Ovary (tissue), 9 donors: Measurements from ENCODE around the gene TRAM2. TPM values are rescaled to one million over a fixed set of nuclear protein-coding genes. Genes with fewer than 3 reads are reported as not detected.

ENCODE experiments used
- DNase-seq, 5 donors: peaks; one replicate each; pipeline ENCODE4 v3.0.0-alpha.2; 2019 to 2020
- H3K27ac ChIP-seq, 2 donors: fragments of 200-600 bp; one replicate each; pipeline versions ENCODE4 v1.5.1 to v1.8.0; 2019 to 2022
- H3K27me3 ChIP-seq: fragments of 200-600 bp; one replicate; pipeline ENCODE4 v1.8.0; 2022
- H3K36me3 ChIP-seq: fragments of 200-600 bp; sonication (generic); one replicate; pipeline ENCODE4 v1.5.1; 2019
- H3K4me1 ChIP-seq: one replicate; pipeline ENCODE4 v1.8.1; 2013; ENCODE audit warnings: mild to moderate bottlenecking, moderate library complexity; ENCODE audit not compliant: insufficient read depth
- H3K4me3 ChIP-seq: fragments of 200-600 bp; sonication (generic); one replicate; pipeline ENCODE4 v1.5.1; 2017
- H3K9me3 ChIP-seq, 2 donors: fragments of 200-600 bp in 1 of 2; sonication (generic) in 1 of 2; one replicate each; pipeline versions ENCODE4 v1.5.1 to v1.8.1; 2013 to 2019; ENCODE audit warnings: mild to moderate bottlenecking in 1 of 2, moderate library complexity in 1 of 2
- CTCF ChIP-seq, 3 donors: fragments of 450-650 bp in 2 of 3; fragments of 200-600 bp in 1 of 3; IDR thresholded peaks; one replicate each; pipeline versions ENCODE4 v1.5.1 to v1.8.0; 2016 to 2022; ENCODE audit warnings: antibody characterized with exemption in 3 of 3, mild to moderate bottlenecking in 1 of 3
- EP300 ChIP-seq: sonication (generic); formaldehyde crosslinking; IDR thresholded peaks from one replicate; pipeline ENCODE4 v1.6.1; 2017; ENCODE audit warnings: antibody characterized with exemption
- POLR2A ChIP-seq: fragments of 450-650 bp; IDR thresholded peaks from one replicate; pipeline ENCODE4 v1.6.1; 2017; ENCODE audit warnings: antibody characterized with exemption, mild to moderate bottlenecking, moderate library complexity
- WGBS, 3 donors: extraction: QIAGEN DNeasy Blood & Tissue Kit in 1 of 3; methylation state at CpG; one replicate each; pipeline versions ENCODE4 v1.1.5 to v1.1.7; 2013 to 2017; 5-methylcytosine and 5-hydroxymethylcytosine counted together
- intact Hi-C, 4 donors: fragments of 100-400 bp; cut with DNase I; formaldehyde crosslinking; loops; one replicate each; pipeline versions ENCODE4 v1.11.0 to v1.15.1; 2022 to 2023
- polyA plus RNA-seq, 2 donors: library from polyadenylated mRNA; stranded (reverse); fragments of 200-250 nt in 1 of 2; fragments of 350-450 nt in 1 of 2; fragmentation: Illumina TruSeq in 1 of 2; extraction: RNeasy Lipid Tissue Mini Kit (QIAGEN cat#74804) in 1 of 2; gene quantifications; one replicate each; pipeline ENCODE4 v1.2.3, GENCODE V29; 2013 to 2014
- total RNA-seq, 7 donors: library from RNA; depleted of rRNA in 2 of 7; stranded (reverse); fragments of >200 nt in 2 of 7; fragmentation: NEBNext Ultra II Directional in 3 of 7; extraction: Animal tissue kit (Norgen Biotek cat#: 25700) in 3 of 7; gene quantifications; one replicate each; pipeline versions ENCODE4 v1.1.0 to v1.2.4, GENCODE V29; 2016 to 2023
- donor health status: DM: no; HTN: no; CAD: no; lungs with moderate emphysema.
- donor health status: DM: no; HTN: no; CAD: no.
- donor health status: Bipolar disorder and iron deficiency.
- donor health status: DM: yes; HTN: yes; CAD: no.
- donor health status: DM: no; HTN: no; CAD: no.
- donor health status: DM: yes; HTN: yes; CAD: no.

Gene TRAM2
- total and polyA plus RNA-seq, 9 donors, result 7.7 to 36.9 (median 22.0) TPM

GRCh38 chr6:52505726-52506409, 71.0 kb downstream of the TRAM2 start:
- WGBS, 3 donors, result 68 to 73% (median 72%) methylated on average over 16 of the region's 16 CpGs
- no peaks in the 10 kb centered on the region for H3K36me3 ChIP-seq
- no peak overlapping the region for H3K27ac ChIP-seq

DNA sequence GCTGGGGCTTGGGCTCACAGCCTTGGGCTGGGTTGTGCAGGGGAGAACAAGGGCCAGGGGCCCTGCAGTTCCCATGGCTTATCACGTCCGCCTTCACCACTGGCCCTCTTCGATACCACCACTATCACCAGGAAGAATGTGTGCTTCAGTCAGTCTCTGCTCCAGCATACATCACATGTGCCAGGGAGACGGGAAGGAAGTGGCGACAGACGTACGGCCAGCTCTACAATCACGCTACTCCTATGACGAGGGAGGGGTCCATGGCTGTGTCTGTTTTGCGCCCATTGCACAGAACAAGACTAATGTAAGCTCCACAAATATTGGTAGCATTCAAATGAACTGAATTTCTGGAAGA, 72.1 kb downstream of the TRAM2 start:
- H3K27ac ChIP-seq, result no peak overlapping the region
- H3K4me1 ChIP-seq, result peaks cover 4% of the 10 kb centered on the region
- WGBS, 3 donors, result 92 to 97% (median 94%) methylated on average over 10 of the region's 10 CpGs
- TF ChIP-seq CTCF (IDR thresholded peaks at IDR 0.05) (no peak), EP300 (no peak), POLR2A (no peak)
- H3K36me3 ChIP-seq, result no peaks in the 10 kb centered on the region
- no peak overlapping the region for H3K4me3 ChIP-seq
- H3K27me3 ChIP-seq, result no peaks in the 10 kb centered on the region
- intact Hi-C loops, result loop anchor here in 1 of 4 donors (10.0 kb wide), 1 partner anchor 80 kb away; the partner anchor contains the start of gene EFHC1
- H3K9me3 ChIP-seq, result no peaks in the 10 kb centered on the region
- no peak for DNase-seq

More at GRCh38 chr6:52505726-52506409, 71.0 kb downstream of the TRAM2 start:
- H3K4me3 ChIP-seq, result no peak overlapping the region
- TF ChIP-seq EP300, result no peak
- no peak for TF ChIP-seq POLR2A
- no peak for TF ChIP-seq CTCF (IDR thresholded peaks at IDR 0.05)
- intact Hi-C loops, result loop anchor here in 1 of 4 donors (10.0 kb wide), 1 partner anchor 81 kb away; the partner anchor contains the start of gene EFHC1
- peaks cover 4% of the 10 kb centered on the region for H3K4me1 ChIP-seq
- H3K9me3 ChIP-seq, result no peaks in the 10 kb centered on the region
- H3K27me3 ChIP-seq, result no peaks in the 10 kb centered on the region
- DNase-seq, result no peak

GRCh38 chr6:52503851-52504781, 72.7 kb downstream of the TRAM2 start:
- peak in 3 of 5 donors; percentile 42 to 59 (median 55) for DNase-seq
- WGBS, 3 donors, result 76 to 80% (median 79%) methylated on average over 23 to 24 of the region's 24 CpGs
- Histone ChIP-seq H3K4me3 (no peak overlapping the region), H3K27ac (no peak overlapping the region), H3K4me1 (peaks cover 4% of the 10 kb centered on the region), H3K27me3 (no peaks in the 10 kb centered on the region), H3K9me3 (no peaks in the 10 kb centered on the region), H3K36me3 (no peaks in the 10 kb centered on the region)
- TF ChIP-seq CTCF (IDR thresholded peaks at IDR 0.05), result no peak
- TF ChIP-seq EP300, result no peak
- TF ChIP-seq POLR2A, result no peak
- intact Hi-C loops, result loop anchor here in 1 of 4 donors (10.0 kb wide), 1 partner anchor 79 kb away; the partner anchor contains the start of gene EFHC1

DNA sequence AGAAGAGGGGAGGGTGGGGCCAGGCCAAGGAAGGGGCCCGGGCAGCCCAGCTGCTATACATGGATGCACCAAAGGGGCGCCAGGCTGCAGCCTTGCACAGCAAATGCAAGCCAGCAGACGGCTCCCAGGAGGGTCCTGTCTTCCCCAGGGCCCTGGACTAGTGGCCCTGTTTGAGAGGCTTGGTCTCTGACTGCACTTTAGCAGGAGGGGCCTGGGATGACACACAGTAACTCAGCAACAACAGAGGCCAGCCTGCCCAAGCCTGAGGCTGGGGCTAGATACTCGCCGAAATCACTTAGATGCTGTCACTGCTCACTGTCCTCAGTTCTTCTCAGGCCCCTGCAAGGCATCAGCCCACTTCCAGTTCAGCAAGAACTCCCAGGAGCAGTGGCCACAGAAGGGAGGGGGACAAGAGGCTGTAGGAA, 73.5 kb downstream of the TRAM2 start:
- Histone ChIP-seq H3K27ac (no peak overlapping the region), H3K36me3 (no peaks in the 10 kb centered on the region), H3K27me3 (no peaks in the 10 kb centered on the region), H3K4me3 (no peak overlapping the region), H3K4me1 (peaks cover 4% of the 10 kb centered on the region), H3K9me3 (no peaks in the 10 kb centered on the region)
- intact Hi-C loops, result loop anchor here in 1 of 4 donors (10.0 kb wide), 1 partner anchor 79 kb away; the partner anchor contains the start of gene EFHC1
- TF ChIP-seq EP300 (no peak), CTCF (IDR thresholded peaks at IDR 0.05) (no peak), POLR2A (no peak)
- WGBS, 3 donors, result 70 to 77% (median 74%) methylated on average over 5 of the region's 5 CpGs
- DNase-seq, result no peak
